ENCODE measurements around the gene FMO2. TPM values are rescaled to one million over a fixed set of nuclear protein-coding genes. Genes with fewer than 3 reads are reported as not detected.

The FMO2 gene
- total RNA-seq, 1 donor from 2014 or later: not detected

DNA sequence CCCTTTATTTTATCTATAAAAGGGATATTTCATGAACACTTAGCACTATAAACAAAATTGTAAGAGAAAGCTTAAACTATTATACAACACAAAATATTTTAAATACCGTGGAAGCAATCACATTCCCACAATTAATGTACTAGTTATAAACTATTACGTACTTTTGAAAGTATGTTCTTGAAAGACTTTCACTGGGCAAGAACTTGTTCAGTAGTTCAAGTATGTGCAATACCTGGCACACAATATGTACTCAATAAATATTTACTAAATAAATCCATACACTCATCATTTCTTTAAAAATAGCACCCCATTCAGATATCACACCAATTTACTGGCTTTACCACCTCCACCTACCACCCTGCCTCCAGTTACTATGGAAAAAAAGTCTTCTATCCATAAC lies 12.6 kb upstream of the FMO2 start:
- Mint-ChIP-seq H3K27ac (ENCODE audit: unreplicated experiment) (no peak overlapping the region), H3K27me3 (ENCODE audit: unreplicated experiment) (no peaks in the 10 kb centered on the region), H3K4me3 (ENCODE audit: unreplicated experiment) (no peak overlapping the region), H3K36me3 (ENCODE audit: unreplicated experiment) (no peaks in the 10 kb centered on the region), H3K4me1 (ENCODE audit: low read depth, unreplicated experiment) (no peaks in the 10 kb centered on the region), H3K9me3 (ENCODE audit: unreplicated experiment) (no peaks in the 10 kb centered on the region)
- TF ChIP-seq, protein P1, sequence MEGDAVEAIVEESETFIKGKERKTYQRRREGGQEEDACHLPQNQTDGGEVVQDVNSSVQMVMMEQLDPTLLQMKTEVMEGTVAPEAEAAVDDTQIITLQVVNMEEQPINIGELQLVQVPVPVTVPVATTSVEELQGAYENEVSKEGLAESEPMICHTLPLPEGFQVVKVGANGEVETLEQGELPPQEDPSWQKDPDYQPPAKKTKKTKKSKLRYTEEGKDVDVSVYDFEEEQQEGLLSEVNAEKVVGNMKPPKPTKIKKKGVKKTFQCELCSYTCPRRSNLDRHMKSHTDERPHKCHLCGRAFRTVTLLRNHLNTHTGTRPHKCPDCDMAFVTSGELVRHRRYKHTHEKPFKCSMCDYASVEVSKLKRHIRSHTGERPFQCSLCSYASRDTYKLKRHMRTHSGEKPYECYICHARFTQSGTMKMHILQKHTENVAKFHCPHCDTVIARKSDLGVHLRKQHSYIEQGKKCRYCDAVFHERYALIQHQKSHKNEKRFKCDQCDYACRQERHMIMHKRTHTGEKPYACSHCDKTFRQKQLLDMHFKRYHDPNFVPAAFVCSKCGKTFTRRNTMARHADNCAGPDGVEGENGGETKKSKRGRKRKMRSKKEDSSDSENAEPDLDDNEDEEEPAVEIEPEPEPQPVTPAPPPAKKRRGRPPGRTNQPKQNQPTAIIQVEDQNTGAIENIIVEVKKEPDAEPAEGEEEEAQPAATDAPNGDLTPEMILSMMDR (IDR thresholded peaks at IDR 0.05; ENCODE audit: partially characterized antibody, unreplicated experiment): no peak
- no peak for DNase-seq

- Mint-ChIP-seq H3K27me3 (ENCODE audit: unreplicated experiment) (no peaks in the 10 kb centered on the region), H3K9me3 (ENCODE audit: unreplicated experiment) (no peaks in the 10 kb centered on the region), H3K36me3 (ENCODE audit: unreplicated experiment) (no peaks in the 10 kb centered on the region), H3K4me1 (ENCODE audit: low read depth, unreplicated experiment) (no peaks in the 10 kb centered on the region), H3K4me3 (ENCODE audit: unreplicated experiment) (no peak overlapping the region), H3K27ac (ENCODE audit: unreplicated experiment) (no peak overlapping the region)
- DNase-seq: no peak
- TF ChIP-seq, protein P1 (IDR thresholded peaks at IDR 0.05; ENCODE audit: partially characterized antibody, unreplicated experiment): no peak
Observed at GRCh38 chr1:171173069-171173468, 12.0 kb upstream of the FMO2 start.

GRCh38 chr1:171174560-171175294 lies 10.4 kb upstream of the FMO2 start:
- H3K9me3 Mint-ChIP-seq (ENCODE audit: unreplicated experiment): no peaks in the 10 kb centered on the region
- no peaks in the 10 kb centered on the region for H3K36me3 Mint-ChIP-seq (ENCODE audit: unreplicated experiment)
- no peak overlapping the region for H3K4me3 Mint-ChIP-seq (ENCODE audit: unreplicated experiment)
- DNase-seq: no peak
- H3K27me3 Mint-ChIP-seq (ENCODE audit: unreplicated experiment): no peaks in the 10 kb centered on the region
- TF ChIP-seq, protein P1 (IDR thresholded peaks at IDR 0.05; ENCODE audit: partially characterized antibody, unreplicated experiment): no peak
- H3K27ac Mint-ChIP-seq (ENCODE audit: unreplicated experiment): no peak overlapping the region
- H3K4me1 Mint-ChIP-seq (ENCODE audit: low read depth, unreplicated experiment): no peaks in the 10 kb centered on the region

- DNase-seq: no peak
- Mint-ChIP-seq H3K36me3 (ENCODE audit: unreplicated experiment) (no peaks in the 10 kb centered on the region), H3K27ac (ENCODE audit: unreplicated experiment) (no peak overlapping the region), H3K9me3 (ENCODE audit: unreplicated experiment) (no peaks in the 10 kb centered on the region), H3K4me1 (ENCODE audit: low read depth, unreplicated experiment) (no peaks in the 10 kb centered on the region), H3K4me3 (ENCODE audit: unreplicated experiment) (no peak overlapping the region), H3K27me3 (ENCODE audit: unreplicated experiment) (no peaks in the 10 kb centered on the region)
- TF ChIP-seq, protein P1 (IDR thresholded peaks at IDR 0.05; ENCODE audit: partially characterized antibody, unreplicated experiment): no peak
Observed at GRCh38 chr1:171177261-171177660, 7.8 kb upstream of the FMO2 start.

Data from glutamatergic neuron (in vitro differentiated cells).